HG03060 (cell line): ENCODE results near the gene CHKA.
"Not testable (repeated sequence)": the region's sequence is repeated elsewhere in the genome, so short reads cannot be mapped to it uniquely, and the experiment has no call there.

Experiments
- ATAC-seq: cut with Tn5 transposase; IDR thresholded peaks from one replicate; pipeline ENCODE4 v1.9.1; 2021; ENCODE audit warnings: low read depth, moderate number of reproducible peaks; ENCODE audit not compliant: unreplicated experiment

CHKA gene

DNA sequence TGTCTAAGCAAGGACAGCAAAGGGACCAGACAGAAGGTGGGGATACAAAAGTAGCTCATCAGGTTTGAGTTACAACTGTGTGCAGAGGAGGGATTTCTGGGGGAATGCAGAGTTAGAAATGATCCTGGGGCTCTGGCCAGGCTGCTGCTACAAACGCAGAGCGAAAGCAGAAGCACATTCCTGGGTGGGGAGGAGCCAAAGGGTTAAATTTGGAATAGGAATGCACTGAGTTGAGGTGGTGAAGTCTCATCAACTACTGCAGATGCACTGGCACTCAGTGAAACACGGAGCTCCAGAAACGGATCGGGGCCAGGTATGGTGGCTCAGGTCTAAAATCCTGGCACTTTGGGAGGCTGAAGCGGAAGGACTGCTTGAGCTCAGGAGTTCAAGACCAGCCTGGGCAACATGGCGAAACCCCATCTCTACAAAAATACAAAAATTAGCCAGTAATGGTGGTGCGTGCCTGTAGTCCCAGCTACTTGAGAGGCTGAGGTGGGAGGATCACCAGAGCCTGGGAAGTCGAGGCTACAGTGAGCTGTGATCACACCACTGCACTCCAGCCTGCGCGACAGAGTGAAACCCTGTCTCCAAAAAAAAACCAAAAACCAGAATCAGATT lies 3.2 kb downstream of the CHKA start:
- ATAC-seq, result no peak

DNA sequence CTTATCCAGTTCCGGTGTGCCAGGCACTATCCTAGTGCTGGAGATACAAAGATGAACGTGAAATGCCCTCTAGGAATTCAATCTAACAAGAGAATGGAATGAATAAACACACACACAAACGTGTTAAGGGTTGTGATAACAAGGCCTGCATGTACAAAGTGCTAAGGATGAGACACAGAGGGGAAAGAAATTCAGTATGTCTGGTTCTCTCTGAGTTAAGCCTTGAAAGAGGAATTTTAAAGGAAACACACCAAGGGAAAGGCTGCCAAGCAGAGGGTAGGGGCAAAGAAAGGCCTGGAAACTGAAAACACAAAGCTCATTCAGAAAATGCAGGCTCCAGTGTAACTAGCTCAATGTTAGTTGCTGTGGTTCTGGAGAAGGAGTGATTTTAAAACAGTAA lies 4.2 kb downstream of the CHKA start:
- no peak for ATAC-seq

DNA sequence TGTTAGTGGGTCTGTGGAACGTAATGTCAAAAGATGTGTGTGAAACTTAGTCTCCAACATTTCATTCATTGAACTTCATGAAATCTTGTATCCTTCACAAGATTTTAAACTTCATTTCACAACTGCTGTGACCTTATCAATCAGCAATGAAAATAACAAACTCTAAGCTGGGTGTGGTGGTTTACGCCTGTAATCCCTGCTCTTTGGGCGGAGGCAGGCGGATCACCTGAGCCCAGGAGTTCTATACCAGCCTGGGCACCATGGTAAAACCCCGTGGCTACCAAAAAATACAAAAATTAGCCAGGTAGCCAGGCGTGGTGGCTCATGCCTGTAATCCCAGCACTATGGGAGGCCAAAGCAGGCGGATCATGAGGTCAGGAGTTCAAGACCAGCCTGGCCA lies 5.1 kb downstream of the CHKA start:
- ATAC-seq, result no peak

DNA sequence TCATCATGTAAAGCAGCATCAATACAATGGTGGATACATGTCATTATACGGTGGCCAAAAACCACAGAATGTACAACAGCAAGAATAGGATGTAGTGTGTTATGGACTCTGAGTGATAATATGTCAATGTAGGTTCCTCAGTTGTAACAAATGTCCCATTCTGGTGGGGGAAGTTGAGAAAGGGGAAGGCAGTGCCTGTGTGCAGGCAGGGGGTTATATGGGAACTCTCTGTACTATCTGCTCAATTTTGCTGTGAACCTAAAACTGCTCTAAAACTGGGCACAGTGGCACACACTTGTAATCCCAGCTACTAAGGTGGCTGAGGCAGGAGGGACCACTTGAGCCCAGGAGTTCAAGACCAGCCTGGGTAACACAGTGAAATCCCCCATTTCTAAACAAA lies 5.9 kb downstream of the CHKA start:
- ATAC-seq, result no peak

DNA sequence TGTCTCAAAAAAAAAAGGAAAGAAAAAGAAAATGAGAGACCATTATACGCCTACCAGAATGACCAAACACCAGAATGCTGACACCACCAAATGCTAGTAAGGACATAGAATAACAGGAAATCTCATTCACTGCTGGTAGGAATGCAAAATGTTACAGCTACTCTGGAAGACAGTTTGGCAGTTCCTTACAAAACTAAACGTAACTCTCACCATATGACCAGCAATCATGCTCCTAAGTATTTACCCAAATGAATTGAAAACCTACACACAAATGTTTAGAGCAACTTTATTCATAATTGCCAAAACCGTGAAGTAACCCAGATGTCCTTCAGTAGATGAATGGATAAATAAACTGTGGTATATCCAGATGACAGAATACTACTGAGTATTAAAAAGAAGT lies 7.2 kb downstream of the CHKA start:
- ATAC-seq, result no peak

DNA sequence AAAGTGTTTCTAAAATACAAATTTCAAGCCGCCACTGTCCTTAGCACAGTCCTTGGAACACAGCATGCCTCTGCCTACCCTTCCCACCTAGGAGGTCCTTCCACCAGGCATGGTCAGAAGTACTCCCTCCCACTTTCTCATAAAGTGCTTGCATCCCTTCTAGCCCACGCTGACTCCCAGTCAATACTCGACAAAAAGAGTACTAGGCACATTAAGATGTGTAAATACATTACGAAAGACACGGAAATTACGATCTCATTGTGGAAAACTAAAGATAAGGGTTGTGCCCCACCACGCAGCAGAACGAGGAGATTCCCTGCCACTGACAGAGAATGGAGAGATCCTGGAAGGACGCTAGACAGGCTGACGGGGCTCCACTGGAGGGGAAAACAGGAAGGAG lies 13.5 kb downstream of the CHKA start:
- ATAC-seq, result no peak

DNA sequence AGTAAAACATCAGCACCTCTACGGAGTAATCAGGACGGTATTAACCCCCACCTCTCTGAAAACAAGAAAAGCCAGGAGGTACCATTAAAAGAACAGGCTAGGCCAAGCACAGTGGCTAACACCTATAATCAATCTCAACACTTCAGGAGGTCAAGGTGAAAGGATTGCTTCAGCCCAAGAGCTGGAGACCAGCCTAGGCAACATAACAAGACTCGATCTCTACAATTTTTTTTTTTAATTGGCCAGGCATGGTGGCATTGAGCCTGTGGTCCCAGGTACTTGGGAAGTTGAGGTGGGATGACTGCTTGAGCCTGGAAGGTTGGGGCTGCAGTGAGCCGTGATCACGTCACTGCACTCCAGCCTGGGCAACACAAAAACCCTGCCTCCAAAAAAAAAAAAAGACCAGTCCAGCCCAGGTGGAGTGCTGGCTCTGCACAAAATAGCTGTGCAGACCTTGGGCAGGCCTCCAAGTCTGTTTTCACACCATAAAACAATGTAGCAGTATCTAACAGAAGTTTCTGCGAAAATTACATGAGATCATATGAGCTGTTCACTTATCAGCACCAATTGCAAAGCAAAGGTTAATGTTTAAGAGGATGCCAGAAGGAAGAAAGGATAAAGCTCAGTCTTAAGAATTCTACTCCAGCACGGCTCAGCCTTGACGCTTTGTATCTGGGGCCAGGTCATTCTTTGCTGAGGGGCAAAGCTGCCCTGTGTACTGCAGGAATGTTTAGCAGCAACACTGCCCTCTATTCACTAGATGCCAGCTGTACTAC lies 14.8 kb downstream of the CHKA start:
- no peak for ATAC-seq

DNA sequence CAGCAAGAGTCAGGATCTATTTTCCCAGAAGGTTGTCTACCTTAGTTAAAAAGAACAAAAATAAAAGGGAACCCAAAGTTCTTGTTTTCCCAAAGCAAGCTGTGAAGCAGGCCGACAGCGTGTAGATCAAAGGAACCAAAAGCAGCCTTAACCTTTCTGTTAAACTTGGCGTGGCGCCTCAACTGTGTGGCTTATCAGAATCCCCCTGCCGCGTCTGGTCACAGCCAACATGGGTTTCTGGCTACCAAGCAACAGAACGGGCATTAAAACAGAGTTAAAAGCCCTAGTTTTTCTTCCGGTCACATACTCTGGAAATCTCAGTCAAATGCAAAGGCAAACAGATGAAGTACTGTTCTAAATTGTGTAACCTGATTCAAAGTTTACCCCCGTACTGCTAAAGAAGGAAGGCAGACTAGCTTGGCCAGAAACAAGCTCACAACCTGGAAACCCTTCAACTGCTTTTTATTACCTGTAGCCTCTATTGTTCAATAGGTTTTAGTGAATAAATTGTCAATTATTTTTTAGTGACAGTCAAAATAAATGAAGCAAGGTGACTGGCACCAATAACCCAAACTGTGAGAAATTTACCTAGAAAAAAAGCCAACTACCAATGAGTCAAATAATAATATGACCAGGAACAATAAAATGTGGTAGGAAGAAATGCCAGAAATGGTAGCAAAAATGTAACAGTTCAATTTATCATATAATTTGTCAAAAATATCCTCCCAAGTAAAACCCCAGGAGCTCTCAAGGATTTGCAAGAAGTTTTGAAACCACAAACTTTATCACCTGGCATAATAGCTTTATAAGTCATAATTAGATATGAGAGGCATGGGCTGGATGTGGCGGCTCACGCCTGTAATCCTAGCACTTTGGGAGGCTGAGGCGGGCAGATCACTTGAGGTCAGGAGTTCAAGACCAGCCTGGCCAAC lies 21.4 kb downstream of the CHKA start:
- no peak for ATAC-seq

DNA sequence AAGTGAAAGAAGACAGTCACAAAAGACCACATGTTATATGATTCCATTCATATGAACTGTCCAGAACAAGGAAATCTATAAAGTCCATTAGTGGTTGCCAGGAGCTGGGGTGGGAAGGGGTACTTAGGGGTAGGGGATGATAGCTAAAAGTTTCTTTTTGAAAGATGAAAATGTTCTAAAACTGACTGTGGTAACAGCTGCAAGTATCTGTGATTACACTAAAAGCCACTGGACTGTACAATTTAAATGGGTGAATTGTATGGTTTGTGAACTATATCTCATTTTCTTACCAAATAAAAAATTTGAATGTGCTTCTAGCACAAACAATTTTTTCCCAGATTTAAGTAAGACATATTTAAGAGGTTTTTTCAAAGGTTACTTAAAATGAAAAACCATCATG lies 22.1 kb downstream of the CHKA start:
- ATAC-seq, result no peak

DNA sequence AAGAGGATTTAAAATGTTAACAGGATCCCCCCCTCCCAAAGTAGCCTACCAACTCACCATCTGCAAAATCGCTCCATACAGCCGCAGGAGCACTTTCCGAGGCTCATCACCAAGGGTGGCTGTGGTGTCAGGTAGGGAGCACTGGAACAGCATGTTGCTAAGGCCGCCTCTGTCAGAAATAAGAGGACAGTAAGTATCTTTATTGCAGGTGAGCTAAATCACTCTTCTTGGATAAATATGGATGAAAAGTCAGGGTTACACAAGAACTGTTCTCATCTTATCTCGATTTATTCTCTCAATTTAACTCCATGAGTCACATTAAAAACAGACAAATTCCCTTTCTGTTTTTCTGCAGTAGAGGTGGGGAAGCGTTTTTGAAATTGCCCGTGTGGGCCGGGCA lies 24.2 kb downstream of the CHKA start:
- ATAC-seq, result no peak

DNA sequence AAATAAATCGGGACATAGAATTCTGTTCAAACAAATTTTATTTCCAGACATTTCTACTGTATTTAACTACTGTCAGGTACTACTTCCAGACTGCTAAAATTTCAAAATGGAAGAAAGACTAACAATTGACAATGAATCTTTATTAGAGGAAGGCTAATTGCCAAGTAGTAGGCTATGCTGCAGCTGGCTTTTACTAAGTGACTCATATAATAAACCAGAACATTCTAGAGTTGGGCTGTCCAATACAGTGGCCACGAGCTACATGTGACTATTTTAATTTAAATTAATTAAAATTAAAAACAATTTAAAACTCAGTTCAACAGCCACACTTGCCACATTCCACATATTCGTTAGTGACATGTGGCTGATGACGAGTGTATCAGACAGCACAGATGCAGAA lies 27.6 kb downstream of the CHKA start:
- ATAC-seq, result no peak

DNA sequence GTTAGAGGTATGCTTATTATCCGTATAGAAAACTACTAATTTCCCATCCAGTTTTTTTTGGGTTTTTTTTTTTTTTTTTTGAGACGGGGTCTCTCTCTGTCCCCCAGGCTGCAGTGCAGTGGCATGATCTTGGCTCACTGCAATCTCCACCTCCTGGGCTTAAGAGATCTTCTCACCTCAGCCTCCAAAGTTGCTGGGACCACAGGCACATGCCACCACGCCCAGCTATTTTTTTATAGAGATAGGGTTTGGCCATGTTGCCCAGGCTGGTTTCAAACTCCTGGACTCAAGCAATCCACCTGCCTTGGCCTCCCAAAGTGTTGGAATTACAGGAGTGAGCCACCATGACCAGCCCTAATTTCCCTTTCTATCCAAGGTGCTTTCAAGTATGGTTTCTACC lies 28.2 kb downstream of the CHKA start:
- ATAC-seq, result not testable (repeated sequence)

DNA sequence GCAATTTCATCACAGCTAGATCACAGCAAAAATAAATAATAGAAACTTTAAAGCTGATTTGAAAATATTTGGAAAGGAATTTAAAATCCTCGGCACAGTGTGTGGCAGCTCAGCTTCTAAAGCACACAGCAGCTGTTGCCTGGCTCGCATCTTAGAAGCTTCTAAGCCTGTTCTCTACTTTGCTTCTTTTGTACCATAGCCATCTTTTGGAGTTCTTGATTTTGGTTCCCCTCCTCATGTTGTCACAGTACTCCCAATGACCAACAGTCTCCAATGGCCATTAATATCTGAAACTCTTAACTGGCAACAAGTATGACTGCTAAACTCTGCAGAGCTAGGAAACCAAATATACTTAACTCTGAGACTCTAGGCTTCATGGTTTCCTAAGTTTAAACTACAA lies 28.8 kb downstream of the CHKA start:
- ATAC-seq, result no peak

DNA sequence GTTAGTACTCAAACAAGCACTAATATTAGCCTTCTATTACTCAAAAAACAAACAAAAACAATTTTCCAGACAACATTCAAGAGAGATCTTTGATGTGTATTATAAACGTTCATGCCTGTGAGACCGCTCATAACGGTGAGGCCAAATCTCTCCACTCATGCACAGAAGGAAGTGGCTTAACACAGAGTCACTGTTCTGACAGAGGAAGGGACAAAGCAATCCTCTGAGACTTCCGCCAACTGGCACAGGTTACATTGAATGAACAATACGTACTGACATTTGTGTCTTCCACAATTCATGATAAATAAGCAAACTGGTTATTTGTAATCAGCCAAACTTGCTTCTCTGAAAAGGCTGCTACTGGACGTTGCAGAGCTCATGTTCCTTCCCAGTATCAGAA lies 30.5 kb downstream of the CHKA start:
- ATAC-seq, result no peak

DNA sequence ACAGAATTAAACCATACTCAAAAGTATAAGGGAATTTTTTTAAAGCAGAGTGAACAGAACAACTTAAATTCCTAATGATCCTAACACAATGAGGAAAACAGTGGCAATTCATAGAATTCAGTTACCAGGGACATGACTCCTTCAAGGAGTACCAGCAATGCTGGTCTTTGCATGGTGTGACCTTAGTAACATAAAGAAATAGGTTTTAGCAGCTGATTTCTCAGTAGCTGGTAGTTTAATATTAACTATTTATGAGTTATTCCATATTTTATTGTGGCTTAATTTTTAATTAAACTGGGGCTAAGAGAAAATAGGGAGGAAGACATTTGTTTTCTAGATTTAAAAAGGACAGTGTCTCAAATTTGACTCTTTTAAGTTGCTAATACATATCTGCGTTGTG lies 30.9 kb downstream of the CHKA start:
- ATAC-seq, result no peak

DNA sequence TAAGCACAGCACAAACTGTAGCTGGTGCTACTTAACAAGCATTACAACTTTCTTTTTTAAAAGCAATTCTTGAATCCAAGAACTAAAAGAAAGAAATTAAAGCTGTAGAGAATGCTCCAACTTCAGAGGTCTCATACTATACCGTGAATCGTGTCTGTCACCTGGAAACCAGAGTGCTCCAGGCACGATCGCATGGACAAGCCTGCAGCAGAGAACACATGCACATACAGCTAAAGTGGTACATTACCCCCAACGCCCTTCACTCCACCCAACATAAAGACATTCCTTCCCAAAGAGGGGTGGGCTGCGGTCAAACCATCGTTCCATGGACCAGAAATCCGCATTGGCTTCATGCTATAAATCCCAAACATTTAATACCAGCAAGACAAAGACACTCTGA lies 31.5 kb downstream of the CHKA start:
- no peak for ATAC-seq

DNA sequence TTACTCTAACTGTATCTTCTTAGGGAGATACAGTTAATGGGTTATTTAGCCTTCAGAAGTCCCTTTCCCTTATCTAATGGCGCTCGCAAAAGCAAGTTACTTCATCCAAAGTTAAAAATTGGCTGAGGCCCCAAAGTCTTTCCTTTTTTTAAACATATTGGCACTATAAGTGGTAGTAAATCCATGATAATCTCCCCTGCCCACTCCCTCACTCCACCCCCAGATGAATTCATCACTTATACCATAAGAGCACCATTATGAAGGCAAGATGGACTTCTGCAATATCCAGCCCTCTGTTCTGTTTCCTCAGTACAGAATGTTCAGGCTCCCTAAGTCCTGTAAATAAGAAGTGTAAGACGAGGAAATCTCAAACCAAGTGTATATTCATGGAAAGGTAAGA lies 37.7 kb downstream of the CHKA start:
- ATAC-seq, result no peak

DNA sequence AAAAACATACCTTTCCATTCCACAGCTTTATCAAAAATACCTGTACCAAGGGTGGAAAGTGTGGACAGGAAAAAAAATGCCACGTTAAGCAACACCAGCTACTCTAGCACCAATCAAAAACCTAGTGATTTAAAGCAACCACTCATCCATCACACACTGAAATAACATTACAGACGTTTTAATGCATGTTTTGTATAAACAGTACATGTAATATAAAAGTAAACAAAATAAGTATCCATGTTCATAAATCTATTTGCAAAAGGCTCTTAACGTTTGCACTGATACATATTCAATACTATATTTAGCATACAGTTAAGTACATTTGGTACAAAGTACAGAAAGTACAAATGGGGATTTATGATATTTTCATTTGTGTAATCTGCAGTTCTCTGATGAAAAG lies 38.7 kb downstream of the CHKA start:
- ATAC-seq, result no peak

DNA sequence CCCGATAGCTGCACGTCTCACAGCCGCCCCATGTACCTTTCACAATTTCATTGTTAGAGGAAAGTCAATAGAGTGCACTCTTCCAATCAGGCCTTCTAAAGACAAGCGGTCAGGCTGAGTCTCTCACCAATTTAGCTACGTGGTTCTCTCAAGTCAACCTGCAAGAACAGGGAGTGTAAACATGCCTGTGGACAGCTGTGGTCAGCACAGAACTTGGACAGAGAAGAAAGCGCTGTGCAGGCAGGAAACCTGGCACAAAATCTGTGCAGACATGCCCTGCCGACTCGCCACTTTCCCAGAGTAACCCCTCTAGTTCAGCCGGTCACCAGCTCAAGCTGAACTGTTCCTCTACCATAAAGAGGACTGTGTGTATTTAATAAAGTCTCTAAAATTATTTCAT lies 39.5 kb downstream of the CHKA start:
- no peak for ATAC-seq

DNA sequence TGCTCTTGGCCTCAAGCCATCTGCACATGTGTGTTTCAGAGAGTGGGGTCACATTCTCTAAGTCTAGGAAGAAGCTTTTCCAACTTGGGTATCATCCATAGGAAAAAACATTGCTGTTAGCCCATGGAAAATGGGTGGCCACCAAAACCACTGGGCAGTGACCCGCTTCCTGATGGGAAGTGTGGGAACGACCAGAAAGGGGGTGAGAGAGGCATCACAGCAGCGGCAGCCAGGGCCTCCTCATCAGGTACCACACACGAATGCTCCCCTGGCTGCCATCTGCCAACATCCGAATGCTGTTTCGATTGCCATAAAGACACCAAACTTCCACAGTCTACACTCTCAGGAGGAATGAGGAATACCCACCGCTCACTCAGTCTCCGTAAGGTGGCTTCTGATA lies 40.3 kb downstream of the CHKA start:
- ATAC-seq, result no peak
